K562 (cell line): Measurements from ENCODE around the gene LRRTM4. TPM values are rescaled to one million over a fixed set of nuclear protein-coding genes. Genes with fewer than 3 reads are reported as not detected.
A peak's percentile ranks its signal among the peaks of the same experiment; 100 is the strongest.

Experiments
- ATAC-seq: fragments of 200-7000 bp; cut with Tn5 transposase; 3 replicates; pipeline ENCODE4 v1.9.1; 2020; ENCODE audit warnings: moderate library complexity
- BruUV-seq: library from RNA; stranded (reverse); fragments of 400-500 nt; replicated peaks from 2 replicates; lab custom pipeline; 2021; lab: Mats Ljungman, UMichigan
- CTCF ChIA-PET: fragments of 300-600 bp; formaldehyde crosslinking; extraction: SDS; loops from one replicate; lab custom pipeline; 2021; ENCODE audit warnings: low intra/inter-chr PET ratio; lab: Yijun Ruan, JAX
- POLR2A ChIA-PET: fragments of 300-600, 350-650 bp; sonication (Branson Sonifier 250); formaldehyde crosslinking; extraction: SDS; loops from one replicate; lab custom pipeline; 2021; ENCODE audit warnings: antibody characterized with exemption, inconsistent platforms; lab: Yijun Ruan, JAX
- DNase-seq, 4 experiments: peaks; one replicate each; pipeline versions ENCODE4 v3.0.0 to v3.0.0-alpha.2; 2011 to 2018; ENCODE audit warnings: low spot score in 3 of 4, mixed read lengths in 3 of 4; ENCODE audit errors: extremely low read depth in 1 of 4
- FAIRE-seq: peaks from 2 replicates; lab custom pipeline; 2011; peaks lifted over from hg19 to GRCh38; lab: Jason Lieb, UNC
- H2AFZ ChIP-seq: 2 replicates; pipeline ENCODE4 v1.6.0; 2011; ENCODE audit warnings: low read depth, low read length, control low read depth, inconsistent platforms
- H3K27ac ChIP-seq: fragments of 200-600 bp; 3 replicates; pipeline ENCODE4 v1.8.0; 2011; ENCODE audit warnings: low read depth, mild to moderate bottlenecking, control low read depth, inconsistent platforms, low read length, moderate library complexity, mixed read lengths; ENCODE audit errors: extremely low read depth
- H3K27me3 ChIP-seq, 2 experiments: fragments of 300-600 bp in 1 of 2; 2 replicates in 1 of 2; 3 replicates in 1 of 2; pipeline versions ENCODE4 v1.6.0 to v1.8.0; 2011; ENCODE audit warnings: inconsistent platforms in 2 of 2, low read length in 2 of 2, mild to moderate bottlenecking in 1 of 2, mixed read lengths in 1 of 2, moderate library complexity in 1 of 2; ENCODE audit not compliant: control insufficient read depth in 2 of 2, insufficient read depth in 2 of 2
- H3K36me3 ChIP-seq: fragments of 300-600 bp; 3 replicates; pipeline ENCODE4 v1.8.0; 2011; ENCODE audit warnings: mild to moderate bottlenecking, low read length, inconsistent platforms; ENCODE audit not compliant: control insufficient read depth, insufficient read depth
- H3K4me1 ChIP-seq, 2 experiments: fragments of 200-600 bp in 1 of 2; replicated peaks in 1 of 2; 2 replicates in 1 of 2; 3 replicates in 1 of 2; pipeline versions ENCODE4 v1.5.1 to v1.8.0; 2011; ENCODE audit warnings: inconsistent platforms in 2 of 2, low read length in 2 of 2, mild to moderate bottlenecking in 1 of 2, mixed read lengths in 1 of 2, moderate library complexity in 1 of 2; ENCODE audit not compliant: control insufficient read depth in 2 of 2, insufficient read depth in 2 of 2
- H3K4me2 ChIP-seq: 2 replicates; pipeline ENCODE4 v1.6.1; 2011; ENCODE audit warnings: low read length, control low read depth, inconsistent platforms, mixed read lengths; ENCODE audit not compliant: insufficient read depth
- H3K4me3 ChIP-seq: fragments of 200-600 bp; sonication (generic), shearing (Covaris generic); 2 replicates; pipeline ENCODE4 v1.5.1; 2016; ENCODE audit warnings: control low read depth, inconsistent platforms
- H3K79me2 ChIP-seq: fragments of 200-600 bp; 3 replicates; pipeline ENCODE4 v1.8.0; 2011; ENCODE audit warnings: low read length, inconsistent platforms; ENCODE audit not compliant: control insufficient read depth, insufficient read depth
- H3K9ac ChIP-seq, 2 experiments: 2 replicates each; pipeline versions ENCODE4 v1.6.0 to v1.6.1; 2011; ENCODE audit warnings: low read depth in 2 of 2, low read length in 2 of 2, control low read depth in 1 of 2, inconsistent platforms in 1 of 2, mild to moderate bottlenecking in 1 of 2, mixed read lengths in 1 of 2; ENCODE audit not compliant: insufficient read depth in 1 of 2
- H3K9me1 ChIP-seq: one replicate; pipeline ENCODE4 v1.6.0; 2011; ENCODE audit warnings: inconsistent platforms, mild to moderate bottlenecking, low read length, moderate library complexity; ENCODE audit not compliant: control insufficient read depth, insufficient read depth
- H3K9me3 ChIP-seq: replicated peaks from 2 replicates; pipeline ENCODE4 v1.5.1; 2011; ENCODE audit warnings: low read depth, low read length, inconsistent platforms; ENCODE audit not compliant: control insufficient read depth, insufficient read depth
- H4K20me1 ChIP-seq: replicated peaks from 2 replicates; pipeline ENCODE4 v1.6.1; 2011; ENCODE audit warnings: low read length, inconsistent platforms, mixed read lengths; ENCODE audit not compliant: control insufficient read depth, insufficient read depth
- EHMT2 ChIP-seq: fragments of 450-650 bp; IDR thresholded peaks from 2 replicates; pipeline ENCODE4 v1.6.1; 2018; ENCODE audit warnings: antibody characterized with exemption
- HDAC1 ChIP-seq, 2 experiments: fragments of 450-650 bp; IDR thresholded peaks; 2 replicates each; pipeline ENCODE4 v1.6.1; 2016 to 2017; ENCODE audit warnings: inconsistent platforms in 1 of 2, mild to moderate bottlenecking in 1 of 2, moderate library complexity in 1 of 2
- REST ChIP-seq, 2 experiments: fragments of 450-650 bp; formaldehyde crosslinking in 1 of 2; IDR thresholded peaks; 2 replicates each; pipeline versions ENCODE4 v1.4.0 to v1.6.1; 2014 to 2020; ENCODE audit warnings: mild to moderate bottlenecking in 2 of 2, borderline replicate concordance in 1 of 2, low read depth in 1 of 2
- WGBS: fragments of 100-300 bp; shearing (Covaris generic); methylation state at CpG from one replicate; pipeline ENCODE4 v1.1.6; 2016; ENCODE audit warnings: low coverage, mixed read lengths; ENCODE audit not compliant: insufficient coverage; ENCODE audit errors: missing lambda C conversion rate; 5-methylcytosine and 5-hydroxymethylcytosine counted together
- in situ Hi-C: fragments of 300-500 bp; cut with MboI; formaldehyde crosslinking; loops from 4 replicates; pipeline ENCODE4 v1.15.0; 2018; ENCODE audit warnings: inconsistent platforms, mixed read lengths
- intact Hi-C: fragments of 100-400 bp; cut with micrococcal nuclease; formaldehyde crosslinking; loops from 2 replicates; pipeline ENCODE4 v1.14.2; 2022
- polyA plus RNA-seq, 8 experiments: library from polyadenylated mRNA; depleted of rRNA in 4 of 8; stranded (reverse) in 5 of 8; unstranded in 3 of 8; fragments of >200 nt; fragmentation: Nextera tagmentation in 2 of 8; fragmentation: Illumina TruSeq in 1 of 8; extraction: Ambion mirVana in 2 of 8; extraction: Trizol in 1 of 8; gene quantifications; 2 replicates each; pipeline versions ENCODE4 v1.2.1 to v1.2.3, GENCODE V29; 2011 to 2014; ENCODE audit warnings: inconsistent platforms in 1 of 8, missing spikeins in 1 of 8
- total RNA-seq, 7 experiments: library from RNA; depleted of rRNA in 6 of 7; stranded (reverse); fragments of >200 nt in 6 of 7; fragmentation: Illumina TruSeq in 2 of 7; extraction: Trizol in 2 of 7; gene quantifications; 2 replicates each; pipeline versions ENCODE4 v1.2.1 to v1.2.3, GENCODE V29; 2011 to 2021; ENCODE audit warnings: low replicate concordance in 1 of 7

Gene LRRTM4
- total and polyA plus RNA-seq, 9 of the 15 experiments (the other 6 are each of a cell fraction or from before 2014, with no cell fraction given): 0.04 TPM; not detected in 6

GRCh38 chr2:76958749-76959148 is 563.4 kb downstream of the LRRTM4 start:
- Histone ChIP-seq H3K9me3 (no peaks in the 10 kb centered on the region), H3K4me1 (no peaks in the 10 kb centered on the region), H3K27me3 (no peaks in the 10 kb centered on the region), H2AFZ (no peak overlapping the region), H3K9ac (no peak overlapping the region), H3K4me2 (no peak overlapping the region), H3K4me3 (no peak overlapping the region), H3K27ac (no peak overlapping the region), H3K9me1 (no peaks in the 10 kb centered on the region), H4K20me1 (no peaks in the 10 kb centered on the region), H3K79me2 (no peaks in the 10 kb centered on the region), H3K36me3 (no peaks in the 10 kb centered on the region)
- ATAC-seq (no peak), DNase-seq (peak in 1 of 4 experiments; percentile 3), FAIRE-seq (no peak)
- WGBS: 2% methylated on average over 3 of the region's 3 CpGs
- no TSS peak for BruUV-seq
- intact Hi-C loops (no loop called here), in situ Hi-C loops (no loop called here)
- TF ChIP-seq HDAC1 (IDR thresholded peaks at IDR 0.05) (no peak), REST (IDR thresholded peaks at IDR 0.05; ENCODE audit: borderline replicate concordance) (peak; percentile 75), REST (CRISPR knock-in tag; IDR thresholded peaks at IDR 0.05; ENCODE audit: low read depth) (no peak), EHMT2 (peak; percentile 43; the same call in 1 of the 2 replicates)
- CTCF ChIA-PET: no interaction called here
- POLR2A ChIA-PET: no interaction called here
